Mucosa of gallbladder (tissue), 1 donor: ENCODE data around the gene PCDHA7. TPM values are rescaled to one million over a fixed set of nuclear protein-coding genes. Genes with fewer than 3 reads are reported as not detected.
"Not testable (repeated sequence)": the region's sequence is repeated elsewhere in the genome, so short reads cannot be mapped to it uniquely, and the experiment has no call there.

ENCODE experiments used
- DNase-seq: peaks from one replicate; pipeline ENCODE4 v3.0.0-alpha.2; 2020; ENCODE audit warnings: low spot score
- total RNA-seq: library from RNA; stranded (reverse); gene quantifications from one replicate; pipeline ENCODE4 v1.2.1, GENCODE V29; 2021
- donor health status: DM: no; HTN: no; CAD: no.

The PCDHA7 gene, protein sequence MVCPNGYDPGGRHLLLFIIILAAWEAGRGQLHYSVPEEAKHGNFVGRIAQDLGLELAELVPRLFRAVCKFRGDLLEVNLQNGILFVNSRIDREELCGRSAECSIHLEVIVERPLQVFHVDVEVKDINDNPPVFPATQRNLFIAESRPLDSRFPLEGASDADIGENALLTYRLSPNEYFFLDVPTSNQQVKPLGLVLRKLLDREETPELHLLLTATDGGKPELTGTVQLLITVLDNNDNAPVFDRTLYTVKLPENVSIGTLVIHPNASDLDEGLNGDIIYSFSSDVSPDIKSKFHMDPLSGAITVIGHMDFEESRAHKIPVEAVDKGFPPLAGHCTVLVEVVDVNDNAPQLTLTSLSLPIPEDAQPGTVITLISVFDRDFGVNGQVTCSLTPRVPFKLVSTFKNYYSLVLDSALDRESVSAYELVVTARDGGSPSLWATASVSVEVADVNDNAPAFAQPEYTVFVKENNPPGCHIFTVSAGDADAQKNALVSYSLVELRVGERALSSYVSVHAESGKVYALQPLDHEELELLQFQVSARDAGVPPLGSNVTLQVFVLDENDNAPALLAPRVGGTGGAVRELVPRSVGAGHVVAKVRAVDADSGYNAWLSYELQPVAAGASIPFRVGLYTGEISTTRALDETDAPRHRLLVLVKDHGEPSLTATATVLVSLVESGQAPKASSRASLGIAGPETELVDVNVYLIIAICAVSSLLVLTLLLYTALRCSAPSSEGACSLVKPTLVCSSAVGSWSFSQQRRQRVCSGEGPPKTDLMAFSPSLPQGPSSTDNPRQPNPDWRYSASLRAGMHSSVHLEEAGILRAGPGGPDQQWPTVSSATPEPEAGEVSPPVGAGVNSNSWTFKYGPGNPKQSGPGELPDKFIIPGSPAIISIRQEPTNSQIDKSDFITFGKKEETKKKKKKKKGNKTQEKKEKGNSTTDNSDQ
- 0.89 TPM for total RNA-seq

GRCh38 chr5:140833993-140834392 is at the start of gene PCDHA7:
Gene PCDHA7 (plus strand): TSS chr5:140834269. CDS start chr5:140834384, 115 bp downstream.
- no peak for DNase-seq

- no peak for DNase-seq
These were observed 48.0 kb upstream of the PCDHA7 start, which contains the start of gene PCDHA1 for GRCh38 chr5:140785905-140786686. Gene PCDHA1 (plus strand): TSS chr5:140786140.

- not testable (repeated sequence) for DNase-seq
These were observed 46.6 kb upstream of the PCDHA7 start for GRCh38 chr5:140787422-140787821.

- DNase-seq: not testable (repeated sequence)
These were observed 46.1 kb upstream of the PCDHA7 start for GRCh38 chr5:140787849-140788504.

DNA sequence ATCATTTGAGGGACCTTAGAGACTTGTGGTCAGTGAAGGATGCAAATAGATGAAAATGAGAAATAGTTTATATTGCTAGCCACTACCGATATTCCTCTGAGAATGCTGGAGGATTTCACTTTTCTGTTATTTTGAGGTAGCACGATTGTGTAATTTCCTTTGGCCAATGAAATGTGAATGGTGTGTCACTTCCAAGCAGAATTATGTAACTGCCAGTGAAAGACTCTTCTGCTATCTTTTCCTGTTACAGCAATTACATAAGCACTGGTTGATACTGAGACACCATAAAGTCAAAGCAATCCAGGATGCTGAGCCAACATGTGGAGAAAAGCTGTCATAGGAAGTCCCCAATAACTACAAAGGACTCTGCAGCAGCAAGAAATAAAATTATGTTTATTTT is 43.0 kb upstream of the PCDHA7 start:
- DNase-seq: no peak

DNA sequence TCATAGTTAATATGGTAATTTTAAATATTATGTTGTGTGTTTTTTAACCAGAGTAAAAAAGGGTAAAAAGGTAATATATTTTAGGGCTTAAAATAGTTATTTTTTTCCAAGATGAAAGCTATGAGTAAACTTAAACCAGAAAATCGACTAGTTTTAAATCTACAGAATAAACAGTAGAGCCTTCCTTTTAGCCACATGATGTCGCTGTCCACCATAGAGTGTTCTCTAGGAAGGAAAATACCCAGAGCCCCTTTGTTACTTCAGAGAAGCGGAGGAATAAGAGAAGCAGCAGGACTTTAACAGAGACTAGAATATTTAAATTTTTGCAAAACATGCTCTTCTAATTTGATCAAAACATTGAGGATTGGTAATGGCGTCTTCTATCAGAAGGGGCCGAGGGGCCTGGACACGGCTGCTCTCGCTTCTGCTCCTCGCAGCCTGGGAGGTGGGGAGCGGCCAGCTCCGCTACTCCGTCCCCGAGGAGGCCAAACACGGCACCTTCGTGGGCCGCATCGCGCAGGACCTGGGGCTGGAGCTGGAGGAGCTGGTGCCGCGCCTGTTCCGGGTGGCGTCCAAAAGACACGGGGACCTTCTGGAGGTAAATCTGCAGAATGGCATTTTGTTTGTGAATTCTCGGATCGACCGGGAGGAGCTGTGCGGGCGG is 39.3 kb upstream of the PCDHA7 start, which contains the start of gene PCDHA2:
Gene PCDHA2 (plus strand): TSS at position 258 of the 664 bp plus-strand sequence.
- no peak for DNase-seq

DNA sequence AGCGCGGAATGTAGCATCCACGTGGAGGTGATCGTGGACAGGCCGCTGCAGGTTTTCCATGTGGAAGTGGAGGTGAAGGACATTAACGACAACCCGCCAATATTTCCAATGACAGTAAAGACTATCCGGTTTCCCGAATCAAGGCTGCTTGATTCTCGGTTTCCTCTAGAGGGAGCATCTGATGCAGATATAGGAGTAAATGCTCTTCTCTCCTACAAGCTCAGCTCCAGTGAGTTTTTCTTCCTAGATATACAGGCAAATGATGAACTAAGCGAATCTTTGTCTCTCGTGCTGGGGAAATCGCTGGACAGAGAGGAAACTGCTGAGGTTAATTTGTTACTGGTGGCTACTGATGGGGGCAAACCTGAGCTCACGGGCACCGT is 38.8 kb upstream of the PCDHA7 start:
- no peak for DNase-seq

- not testable (repeated sequence) for DNase-seq
These were observed 37.9 kb upstream of the PCDHA7 start for GRCh38 chr5:140796072-140796717.

GRCh38 chr5:140796718-140797095 is 37.4 kb upstream of the PCDHA7 start:
- DNase-seq: no peak

- no peak for DNase-seq
These were observed 33.1 kb upstream of the PCDHA7 start, which contains the start of gene PCDHA3 for GRCh38 chr5:140800816-140801493. Gene PCDHA3 (plus strand): TSS chr5:140801057.

GRCh38 chr5:140801494-140801841 is 32.6 kb upstream of the PCDHA7 start:
- DNase-seq: no peak

- DNase-seq: not testable (repeated sequence)
These were observed 31.7 kb upstream of the PCDHA7 start for GRCh38 chr5:140802381-140802780.

- DNase-seq: no peak
These were observed 31.2 kb upstream of the PCDHA7 start for GRCh38 chr5:140802781-140803271.

GRCh38 chr5:140806834-140807775 is 27.0 kb upstream of the PCDHA7 start, which contains the start of gene PCDHA4:
Gene PCDHA4 (plus strand): TSS chr5:140807068.
- DNase-seq: peak; percentile 34

- DNase-seq: not testable (repeated sequence)
These were observed 25.7 kb upstream of the PCDHA7 start for GRCh38 chr5:140808241-140808888.

DNA sequence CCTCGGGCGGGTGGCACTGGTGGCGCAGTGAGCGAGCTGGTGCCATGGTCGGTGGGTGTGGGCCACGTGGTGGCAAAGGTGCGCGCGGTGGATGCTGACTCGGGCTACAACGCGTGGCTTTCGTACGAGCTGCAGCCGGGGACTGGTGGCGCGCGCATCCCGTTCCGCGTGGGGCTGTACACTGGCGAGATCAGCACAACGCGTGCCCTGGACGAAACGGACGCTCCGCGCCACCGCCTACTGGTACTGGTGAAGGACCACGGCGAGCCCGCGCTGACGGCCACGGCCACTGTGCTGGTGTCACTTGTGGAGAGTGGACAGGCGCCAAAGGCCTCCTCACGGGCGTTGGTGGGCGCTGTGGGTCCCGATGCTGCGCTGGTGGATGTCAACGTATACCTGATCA is 25.2 kb upstream of the PCDHA7 start:
- no peak for DNase-seq
